PC-9 (cell line): ENCODE results near the gene FAM9A. TPM values are rescaled to one million over a fixed set of nuclear protein-coding genes. Genes with fewer than 3 reads are reported as not detected.
"Not testable (repeated sequence)": the region's sequence is repeated elsewhere in the genome, so short reads cannot be mapped to it uniquely, and the experiment has no call there.

Source experiments
- BruUV-seq: library from RNA; stranded (reverse); fragments of 400-500 nt; replicated peaks from 2 replicates; lab custom pipeline; 2021; lab: Mats Ljungman, UMichigan
- CTCF ChIA-PET: fragments of 300-600 bp; sonication (Branson Sonifier 250); formaldehyde crosslinking; loops from one replicate; lab custom pipeline; 2022; ENCODE audit warnings: antibody characterized with exemption; lab: Charles Lee
- POLR2A ChIA-PET: fragments of 300-600 bp; sonication (Branson Sonifier 250); formaldehyde crosslinking; loops from one replicate; lab custom pipeline; 2022; ENCODE audit warnings: antibody characterized with exemption; ENCODE audit not compliant: unreplicated experiment; lab: Charles Lee
- DNase-seq, 2 experiments: peaks; one replicate each; pipeline versions ENCODE4 v3.0.0 to v3.0.0-alpha.2; 2015 to 2022; ENCODE audit warnings: mixed read lengths in 1 of 2
- H2AFZ ChIP-seq: fragments of 200-600 bp; sonication (generic); 2 replicates; pipeline ENCODE4 v1.8.1; 2017; ENCODE audit warnings: antibody characterized with exemption
- H3F3A ChIP-seq: fragments of 200-600 bp; sonication (generic); 2 replicates; pipeline ENCODE4 v1.8.1; 2017; ENCODE audit warnings: antibody characterized with exemption, mild to moderate bottlenecking, low read depth; ENCODE audit not compliant: insufficient read depth
- H3K27ac ChIP-seq: fragments of 200-600 bp; sonication (generic); 2 replicates; pipeline ENCODE4 v1.6.1; 2016; ENCODE audit warnings: mixed run types
- H3K27me3 ChIP-seq: fragments of 200-600 bp; sonication (generic); 2 replicates; pipeline ENCODE4 v1.6.1; 2016; ENCODE audit warnings: low read depth, mixed run types; ENCODE audit not compliant: insufficient read depth
- H3K36me3 ChIP-seq: fragments of 200-600 bp; sonication (generic); 2 replicates; pipeline ENCODE4 v1.6.1; 2016; ENCODE audit warnings: low read depth, mixed run types
- H3K4me1 ChIP-seq: fragments of 200-600 bp; sonication (generic); replicated peaks from 2 replicates; pipeline ENCODE4 v1.6.1; 2016; ENCODE audit warnings: mixed run types; ENCODE audit not compliant: insufficient read depth
- H3K4me2 ChIP-seq: fragments of 200-600 bp; sonication (generic); 2 replicates; pipeline ENCODE4 v1.6.1; 2017; ENCODE audit warnings: mixed run types
- H3K4me3 ChIP-seq: fragments of 200-600 bp; sonication (generic); 2 replicates; pipeline ENCODE4 v1.6.1; 2016; ENCODE audit warnings: mixed run types
- H3K79me2 ChIP-seq: fragments of 200-600 bp; sonication (generic); 2 replicates; pipeline ENCODE4 v1.6.1; 2017; ENCODE audit warnings: low read depth, mixed run types
- H3K9me2 ChIP-seq: fragments of 200-600 bp; sonication (generic); 2 replicates; pipeline ENCODE4 v1.8.1; 2017; ENCODE audit warnings: mild to moderate bottlenecking; ENCODE audit not compliant: insufficient read depth
- H3K9me3 ChIP-seq: fragments of 200-600 bp; sonication (generic); 2 replicates; pipeline ENCODE4 v1.8.1; 2016; ENCODE audit warnings: low read depth; ENCODE audit not compliant: insufficient read depth
- H4K20me1 ChIP-seq: fragments of 200-600 bp; sonication (generic); 2 replicates; pipeline ENCODE4 v1.8.1; 2017; ENCODE audit not compliant: insufficient read depth
- EZH2 ChIP-seq: fragments of 200-600 bp; sonication (generic); IDR thresholded peaks from 2 replicates; pipeline ENCODE4 v1.8.0; 2017; ENCODE audit warnings: antibody characterized with exemption, low read depth
- intact Hi-C: fragments of 100-400 bp; cut with micrococcal nuclease; formaldehyde crosslinking; loops from one replicate; pipeline ENCODE4 v1.10.0; 2022; ENCODE audit not compliant: unreplicated experiment
- total RNA-seq: library from RNA; stranded (reverse); gene quantifications from 2 replicates; pipeline ENCODE4 v1.2.3, GENCODE V29; 2021
- TF ChIP-seq, protein P1 (sequence below): fragments of 200-600 bp; sonication (generic); conservative IDR thresholded peaks from 2 replicates; pipeline ENCODE4 v1.6.1; 2017; ENCODE audit warnings: mixed run types, antibody characterized with exemption, mild to moderate bottlenecking, moderate library complexity

FAM9A gene
- total RNA-seq, 1 experiment from 2014 or later, result not detected

DNA sequence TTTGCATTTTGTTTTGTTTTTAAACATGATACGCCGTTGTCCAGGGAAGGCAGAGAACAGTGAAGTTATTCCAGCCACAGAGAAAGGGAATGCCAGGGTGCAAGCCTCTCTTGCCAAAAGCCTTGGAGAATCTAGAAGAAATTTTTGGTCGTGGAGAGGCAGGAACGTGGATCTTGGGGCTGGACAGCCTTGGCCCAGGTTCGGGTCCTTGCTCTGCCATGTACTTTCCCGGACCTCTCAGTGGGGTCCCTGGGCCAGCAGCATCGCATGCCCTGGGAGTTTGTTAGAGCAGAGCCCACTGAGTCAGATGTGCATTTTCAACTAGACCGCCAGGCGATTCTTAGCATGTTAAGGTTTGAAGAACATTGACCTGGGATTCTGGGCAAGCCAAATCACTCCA lies 18.6 kb downstream of the FAM9A start:
- no peaks in the 10 kb centered on the region for H3K9me3 ChIP-seq
- no TSS peak for BruUV-seq
- H2AFZ ChIP-seq, result no peak overlapping the region
- POLR2A ChIA-PET, result no interaction called here
- DNase-seq, result no peak
- H3K36me3 ChIP-seq, result no peaks in the 10 kb centered on the region
- H3K4me1 ChIP-seq, result no peaks in the 10 kb centered on the region
- H3K4me2 ChIP-seq, result no peak overlapping the region
- no peaks in the 10 kb centered on the region for H3K9me2 ChIP-seq
- H3K4me3 ChIP-seq, result no peak overlapping the region
- H3K27ac ChIP-seq, result no peak overlapping the region
- no peaks in the 10 kb centered on the region for H3K27me3 ChIP-seq
- TF ChIP-seq, protein P1, sequence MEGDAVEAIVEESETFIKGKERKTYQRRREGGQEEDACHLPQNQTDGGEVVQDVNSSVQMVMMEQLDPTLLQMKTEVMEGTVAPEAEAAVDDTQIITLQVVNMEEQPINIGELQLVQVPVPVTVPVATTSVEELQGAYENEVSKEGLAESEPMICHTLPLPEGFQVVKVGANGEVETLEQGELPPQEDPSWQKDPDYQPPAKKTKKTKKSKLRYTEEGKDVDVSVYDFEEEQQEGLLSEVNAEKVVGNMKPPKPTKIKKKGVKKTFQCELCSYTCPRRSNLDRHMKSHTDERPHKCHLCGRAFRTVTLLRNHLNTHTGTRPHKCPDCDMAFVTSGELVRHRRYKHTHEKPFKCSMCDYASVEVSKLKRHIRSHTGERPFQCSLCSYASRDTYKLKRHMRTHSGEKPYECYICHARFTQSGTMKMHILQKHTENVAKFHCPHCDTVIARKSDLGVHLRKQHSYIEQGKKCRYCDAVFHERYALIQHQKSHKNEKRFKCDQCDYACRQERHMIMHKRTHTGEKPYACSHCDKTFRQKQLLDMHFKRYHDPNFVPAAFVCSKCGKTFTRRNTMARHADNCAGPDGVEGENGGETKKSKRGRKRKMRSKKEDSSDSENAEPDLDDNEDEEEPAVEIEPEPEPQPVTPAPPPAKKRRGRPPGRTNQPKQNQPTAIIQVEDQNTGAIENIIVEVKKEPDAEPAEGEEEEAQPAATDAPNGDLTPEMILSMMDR, result no peak
- TF ChIP-seq EZH2, result no peak
- CTCF ChIA-PET, result no interaction called here
- H3F3A ChIP-seq, result no peaks in the 10 kb centered on the region
- H3K79me2 ChIP-seq, result no peaks in the 10 kb centered on the region
- no peaks in the 10 kb centered on the region for H4K20me1 ChIP-seq
- intact Hi-C loops, result no loop called here

DNA sequence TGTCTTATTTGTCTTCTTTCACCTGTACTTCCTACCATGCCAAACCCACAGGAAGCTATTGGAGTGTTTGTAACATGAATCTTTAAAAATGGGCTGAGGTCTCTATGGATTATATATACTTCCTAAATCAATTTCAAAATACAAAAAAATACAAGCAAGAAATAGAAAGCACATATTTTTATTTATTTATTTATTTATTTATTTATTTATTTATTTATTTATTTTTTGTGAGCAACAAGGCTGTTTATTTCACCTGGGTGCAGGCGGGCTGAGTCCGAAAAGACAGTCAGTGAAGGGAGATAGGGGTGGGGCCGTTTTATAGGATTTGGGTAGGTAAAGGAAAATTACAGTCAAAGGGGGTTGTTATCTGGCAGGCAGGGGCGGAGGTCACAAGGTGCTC lies 19.3 kb downstream of the FAM9A start:
- H4K20me1 ChIP-seq, H3K9me3 ChIP-seq, H3K36me3 ChIP-seq, H3K4me1 ChIP-seq, H3K4me3 ChIP-seq, H2AFZ ChIP-seq, H3K9me2 ChIP-seq, DNase-seq, intact Hi-C loops, H3K79me2 ChIP-seq, BruUV-seq, H3K27me3 ChIP-seq, H3K27ac ChIP-seq, POLR2A ChIA-PET, H3K4me2 ChIP-seq, CTCF ChIA-PET, H3F3A ChIP-seq: not testable (repeated sequence)

DNA sequence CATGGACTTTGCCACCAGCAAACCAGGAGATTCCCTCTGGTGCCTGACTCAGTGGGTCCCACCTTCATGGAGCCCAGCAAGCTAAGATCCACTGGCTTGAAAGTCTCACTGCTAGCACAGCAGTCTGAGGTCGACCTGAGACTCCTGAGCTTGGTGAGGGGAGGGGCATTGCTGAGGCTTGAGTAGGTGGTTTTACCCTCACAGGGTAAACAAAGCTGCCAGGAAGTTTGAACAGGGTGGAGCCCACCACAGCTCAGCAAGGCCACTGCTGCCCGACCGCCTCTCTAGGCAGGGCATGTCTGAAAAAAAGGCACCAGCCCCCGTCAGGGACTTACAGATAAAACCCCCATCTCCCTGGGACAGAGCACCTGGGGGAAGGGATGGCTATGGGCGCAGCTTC lies 28.1 kb downstream of the FAM9A start:
- no peaks in the 10 kb centered on the region for H3K36me3 ChIP-seq
- H3K4me2 ChIP-seq, result no peak overlapping the region

DNA sequence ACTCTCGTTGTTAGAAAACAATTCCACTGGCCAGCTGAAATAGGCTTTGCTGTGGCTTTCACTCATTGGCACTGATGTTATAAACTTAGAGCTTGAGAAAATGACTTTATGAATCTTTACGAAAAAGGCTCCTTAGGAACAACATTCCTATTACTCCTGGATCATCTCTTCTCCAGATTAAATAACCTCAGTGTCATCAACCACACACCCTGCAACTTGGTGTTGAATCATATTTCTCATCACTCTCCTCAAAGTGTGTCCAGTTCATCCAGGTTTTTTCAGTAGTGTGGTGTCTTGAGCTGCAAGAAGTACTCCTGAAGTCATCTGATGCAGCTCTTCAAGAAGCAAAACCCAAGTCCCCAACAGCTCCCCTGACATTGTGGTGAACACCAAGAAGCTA lies 41.2 kb downstream of the FAM9A start:
- Histone ChIP-seq H3K9me2 (no peaks in the 10 kb centered on the region), H2AFZ (no peak overlapping the region), H3K4me1 (peaks cover 25% of the 10 kb centered on the region), H3K4me3 (no peak overlapping the region), H3K36me3 (no peaks in the 10 kb centered on the region), H4K20me1 (no peaks in the 10 kb centered on the region), H3K27ac (no peak overlapping the region), H3K79me2 (no peaks in the 10 kb centered on the region), H3F3A (peaks cover 15% of the 10 kb centered on the region; the same call in 1 of the 2 replicates), H3K27me3 (no peaks in the 10 kb centered on the region), H3K4me2 (no peak overlapping the region), H3K9me3 (no peaks in the 10 kb centered on the region)
- no peak for DNase-seq
- intact Hi-C loops, result no loop called here
- BruUV-seq, result no TSS peak
- ChIA-PET POLR2A (no interaction called here), CTCF (no interaction called here)
- no peak for TF ChIP-seq EZH2
- TF ChIP-seq, protein P1, result no peak

More for the DNA sequence above, 28.1 kb downstream of the FAM9A start:
- no peaks in the 10 kb centered on the region for H3K9me3 ChIP-seq
- H3K4me1 ChIP-seq, result no peaks in the 10 kb centered on the region
- no peak overlapping the region for H2AFZ ChIP-seq
- H4K20me1 ChIP-seq, result no peaks in the 10 kb centered on the region
- H3K79me2 ChIP-seq, result no peaks in the 10 kb centered on the region
- ChIA-PET CTCF (no interaction called here), POLR2A (no interaction called here)
- H3K4me3 ChIP-seq, result no peak overlapping the region
- H3K27me3 ChIP-seq, result no peaks in the 10 kb centered on the region
- no peak overlapping the region for H3K27ac ChIP-seq
- H3F3A ChIP-seq, result no peaks in the 10 kb centered on the region
- H3K9me2 ChIP-seq, result no peaks in the 10 kb centered on the region
- TF ChIP-seq EZH2, result no peak
- TF ChIP-seq, protein P1, result no peak
- BruUV-seq, result no TSS peak
- no peak for DNase-seq
- intact Hi-C loops, result no loop called here

DNA sequence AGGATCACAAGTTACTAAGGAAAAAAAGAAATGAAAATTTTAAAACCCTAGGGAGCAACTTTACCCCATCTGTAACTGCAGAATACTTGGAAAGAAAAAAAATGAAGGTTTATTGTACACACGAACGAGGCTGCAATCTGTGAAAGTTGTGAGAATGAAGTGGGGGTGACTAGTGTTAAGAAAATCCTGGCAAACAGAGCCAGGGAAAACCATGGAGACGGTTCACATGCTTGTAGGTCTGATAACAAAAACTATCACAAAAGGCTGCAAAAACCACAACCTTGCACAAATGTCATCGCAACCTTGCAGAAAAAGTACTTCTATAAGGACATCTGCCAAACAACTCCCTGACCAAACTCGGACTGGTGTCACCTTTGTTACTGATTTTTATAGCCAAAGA lies 42.5 kb downstream of the FAM9A start:
- POLR2A ChIA-PET, H3K27me3 ChIP-seq, H2AFZ ChIP-seq, CTCF ChIA-PET, DNase-seq, BruUV-seq, H3K79me2 ChIP-seq, H3K4me3 ChIP-seq, intact Hi-C loops, H3K36me3 ChIP-seq, H3K9me3 ChIP-seq, H3K9me2 ChIP-seq, H4K20me1 ChIP-seq: not testable (repeated sequence)
- Histone ChIP-seq H3K4me2 (peak overlapping the region; percentile 51), H3F3A (peaks cover 15% of the 10 kb centered on the region; the same call in 1 of the 2 replicates), H3K4me1 (peaks cover 25% of the 10 kb centered on the region), H3K27ac (peak overlapping the region; percentile 91)
